GM10248 (cell line): ENCODE data around the gene SLC8B1.

Source experiments
- CTCF ChIA-PET: fragments of 300-600 bp; sonication (Branson Sonifier 250); formaldehyde crosslinking; extraction: SDS; loops from one replicate; lab custom pipeline; 2021; ENCODE audit warnings: antibody characterized with exemption; lab: Yijun Ruan, JAX
- POLR2A ChIA-PET: fragments of 350-650 bp; sonication (Branson Sonifier 250); formaldehyde crosslinking; extraction: SDS; loops from one replicate; lab custom pipeline; 2020; ENCODE audit warnings: antibody characterized with exemption; lab: Yijun Ruan, JAX
- DNase-seq: peaks from one replicate; pipeline ENCODE4 v3.0.0; 2012; ENCODE audit errors: extremely low spot score
- CTCF ChIP-seq: IDR thresholded peaks from 2 replicates; pipeline ENCODE4 v1.5.1; 2012; ENCODE audit warnings: mild to moderate bottlenecking, low read depth; ENCODE audit errors: extremely low read depth, missing control alignments, control extremely low read depth

Gene SLC8B1

GRCh38 chr12:113251404-113252070, 83.4 kb downstream of the SLC8B1 start:
- no peak for DNase-seq
- no peak for TF ChIP-seq CTCF
- ChIA-PET POLR2A (no interaction called here), CTCF (interaction anchor here (1.1 to 2.3 kb wide), 2 partner anchors 12 to 54 kb away, joined by 4 to 9 read pairs; no protein-coding TSS in a partner anchor)

GRCh38 chr12:113250045-113250444, 84.9 kb downstream of the SLC8B1 start:
- CTCF ChIA-PET: interaction anchor here (0.9 to 2.3 kb wide), 4 partner anchors 8 to 17 kb away, joined by 3 to 9 read pairs (median 3); no protein-coding TSS in a partner anchor
- POLR2A ChIA-PET: no interaction called here
- TF ChIP-seq CTCF: no peak
- DNase-seq: no peak

GRCh38 chr12:113249546-113249945, 85.4 kb downstream of the SLC8B1 start:
- CTCF ChIA-PET: interaction anchor here (1.2 to 2.3 kb wide), 3 partner anchors 10 to 17 kb away, joined by 3 to 9 read pairs (median 3); no protein-coding TSS in a partner anchor

GRCh38 chr12:113248842-113249435, 86.0 kb downstream of the SLC8B1 start:
- no peak for TF ChIP-seq CTCF
- no peak for DNase-seq
- ChIA-PET CTCF (interaction anchor here (1.2 to 2.3 kb wide), 2 partner anchors 9 to 13 kb away, joined by 3 to 9 read pairs; no protein-coding TSS in a partner anchor), POLR2A (no interaction called here)

More at GRCh38 chr12:113249546-113249945, 85.4 kb downstream of the SLC8B1 start:
- no peak for TF ChIP-seq CTCF
- POLR2A ChIA-PET: no interaction called here
- DNase-seq: no peak
